CD4-positive, alpha-beta T cell (primary cell): ENCODE data around the gene VCAN. TPM values are rescaled to one million over a fixed set of nuclear protein-coding genes. Genes with fewer than 3 reads are reported as not detected.

Source experiments
- ATAC-seq: fragments of 200-7000 bp; cut with Tn5 transposase; one replicate; pipeline ENCODE4 v1.10.0; 2022; ENCODE audit warnings: mild to moderate bottlenecking; ENCODE audit not compliant: poor library complexity
- CTCF ChIA-PET: fragments of 350-600 bp; sonication (Branson Sonifier 250); formaldehyde crosslinking; loops from one replicate; lab custom pipeline; 2021; ENCODE audit warnings: antibody characterized with exemption, inconsistent platforms; lab: Charles Lee
- POLR2A ChIA-PET: fragments of 350-600 bp; sonication (Branson Sonifier 250); formaldehyde crosslinking; loops from one replicate; lab custom pipeline; 2021; ENCODE audit warnings: antibody characterized with exemption, inconsistent platforms; lab: Charles Lee
- DNase-seq, 14 experiments: peaks; one replicate each; pipeline ENCODE4 v3.0.0-alpha.2; 2013 to 2020; ENCODE audit warnings: mixed read lengths in 2 of 14
- H3K27ac ChIP-seq, 2 donors: one replicate each; pipeline versions ENCODE4 v1.5.1 to v1.7.0; 2013; ENCODE audit warnings: low read length in 2 of 2, low read depth in 1 of 2, mild to moderate bottlenecking in 1 of 2
- H3K27me3 ChIP-seq, 2 experiments: 1 replicate in 1 of 2; 2 replicates in 1 of 2; pipeline versions ENCODE4 v1.6.1 to v1.7.0; 2013; ENCODE audit warnings: low read length in 2 of 2, control low read depth in 1 of 2, mild to moderate bottlenecking in 1 of 2, moderate library complexity in 1 of 2; ENCODE audit not compliant: insufficient read depth in 2 of 2, control insufficient read depth in 1 of 2
- H3K36me3 ChIP-seq: one replicate; pipeline ENCODE4 v1.6.1; 2013; ENCODE audit warnings: low read length, control low read depth; ENCODE audit not compliant: insufficient read depth
- H3K4me1 ChIP-seq: one replicate; pipeline ENCODE4 v1.6.1; 2013; ENCODE audit warnings: low read length, control low read depth; ENCODE audit not compliant: insufficient read depth
- H3K4me3 ChIP-seq: one replicate; pipeline ENCODE4 v1.5.1; 2013; ENCODE audit warnings: mild to moderate bottlenecking, low read length, moderate library complexity
- H3K9me3 ChIP-seq, 2 experiments: 1 replicate in 1 of 2; 2 replicates in 1 of 2; pipeline versions ENCODE4 v1.6.1 to v1.7.0; 2013; ENCODE audit warnings: low read length in 2 of 2, mild to moderate bottlenecking in 2 of 2, control low read depth in 1 of 2, moderate library complexity in 1 of 2; ENCODE audit not compliant: control insufficient read depth in 1 of 2, insufficient read depth in 1 of 2
- H3K27ac Mint-ChIP-seq: one replicate; pipeline ENCODE4 v1.8.0; 2020; ENCODE audit warnings: mixed read lengths
- H3K27me3 Mint-ChIP-seq: one replicate; pipeline ENCODE4 v1.8.0; 2021; ENCODE audit warnings: mixed read lengths
- H3K36me3 Mint-ChIP-seq: one replicate; pipeline ENCODE4 v1.8.0; 2021; ENCODE audit warnings: low read depth, mixed read lengths
- H3K4me1 Mint-ChIP-seq: one replicate; pipeline ENCODE4 v1.8.0; 2021; ENCODE audit warnings: low read depth, mixed read lengths
- H3K4me3 Mint-ChIP-seq: one replicate; pipeline ENCODE4 v1.8.0; 2020; ENCODE audit warnings: mild to moderate bottlenecking, mixed read lengths
- H3K9me3 Mint-ChIP-seq: one replicate; pipeline ENCODE4 v1.8.0; 2020; ENCODE audit warnings: mixed read lengths
- CTCF ChIP-seq: fragments of 200-600 bp; IDR thresholded peaks from one replicate; pipeline ENCODE4 v1.8.0; 2022; ENCODE audit warnings: antibody characterized with exemption, mild to moderate bottlenecking
- intact Hi-C, 2 experiments: fragments of 100-400 bp; cut with DNase I in 1 of 2; cut with micrococcal nuclease in 1 of 2; formaldehyde crosslinking; loops; one replicate each; pipeline versions ENCODE4 v1.15.1 to v1.9.0; 2023 to 2025; cut with DNase I, micrococcal nuclease
- total RNA-seq, 174 experiments: library from RNA in 2 of 174; stranded (reverse) in 2 of 174; gene quantifications; one replicate each; pipeline ENCODE4 v1.2.3 and lab custom pipeline; 2021 to 2026

Gene VCAN
- total RNA-seq, 2 experiments from 2014 or later = 6.4 to 7.1 TPM

- Histone ChIP-seq H3K27me3 (peaks cover 0 to 4% of the 10 kb centered on the region in 2 experiments), H3K9me3 (no peaks in the 10 kb centered on the region), H3K27ac (no peak overlapping the region), H3K36me3 (no peaks in the 10 kb centered on the region), H3K4me3 (no peak overlapping the region), H3K4me1 (no peaks in the 10 kb centered on the region)
- H3K4me3 Mint-ChIP-seq = no peak overlapping the region
- ATAC-seq (no peak), DNase-seq (no peak)
- no peaks in the 10 kb centered on the region for H3K36me3 Mint-ChIP-seq
- H3K9me3 Mint-ChIP-seq = no peaks in the 10 kb centered on the region
- ChIA-PET CTCF (no interaction called here), POLR2A (no interaction called here)
- H3K27ac Mint-ChIP-seq = no peak overlapping the region
- peaks cover 29% of the 10 kb centered on the region for H3K27me3 Mint-ChIP-seq
- intact Hi-C loops = no loop called here
- H3K4me1 Mint-ChIP-seq = no peaks in the 10 kb centered on the region
- TF ChIP-seq CTCF = no peak
These were observed 22.6 kb downstream of the VCAN start for GRCh38 chr5:83494087-83494620.

GRCh38 chr5:83494666-83495065 is 23.1 kb downstream of the VCAN start:
- TF ChIP-seq CTCF = no peak
- Mint-ChIP-seq H3K9me3 (no peaks in the 10 kb centered on the region), H3K36me3 (no peaks in the 10 kb centered on the region), H3K27ac (no peak overlapping the region), H3K4me1 (no peaks in the 10 kb centered on the region), H3K4me3 (no peak overlapping the region), H3K27me3 (peaks cover 25% of the 10 kb centered on the region)
- DNase-seq (no peak), ATAC-seq (no peak)
- intact Hi-C loops = no loop called here
- CTCF ChIA-PET = no interaction called here
- H3K27me3 ChIP-seq = peaks cover 0 to 4% of the 10 kb centered on the region in 2 experiments
- H3K9me3 ChIP-seq = no peaks in the 10 kb centered on the region
- no peak overlapping the region for H3K27ac ChIP-seq
- POLR2A ChIA-PET = no interaction called here
- no peaks in the 10 kb centered on the region for H3K4me1 ChIP-seq
- H3K4me3 ChIP-seq = no peak overlapping the region
- no peaks in the 10 kb centered on the region for H3K36me3 ChIP-seq

GRCh38 chr5:83496626-83497025 is 25.1 kb downstream of the VCAN start:
- H3K9me3 Mint-ChIP-seq = peaks cover 2% of the 10 kb centered on the region
- no peaks in the 10 kb centered on the region for H3K4me1 ChIP-seq
- no peak for TF ChIP-seq CTCF
- no peaks in the 10 kb centered on the region for H3K36me3 ChIP-seq
- no peak overlapping the region for H3K4me3 ChIP-seq
- intact Hi-C loops = no loop called here
- DNase-seq (no peak), ATAC-seq (no peak)
- peaks cover 0 to 4% of the 10 kb centered on the region in 2 experiments for H3K27me3 ChIP-seq
- POLR2A ChIA-PET = no interaction called here
- H3K27ac Mint-ChIP-seq = no peak overlapping the region
- CTCF ChIA-PET = no interaction called here
- H3K27me3 Mint-ChIP-seq = peaks cover 20% of the 10 kb centered on the region
- H3K4me3 Mint-ChIP-seq = no peak overlapping the region
- no peaks in the 10 kb centered on the region for H3K36me3 Mint-ChIP-seq
- no peaks in the 10 kb centered on the region for H3K4me1 Mint-ChIP-seq
- no peaks in the 10 kb centered on the region for H3K9me3 ChIP-seq
- H3K27ac ChIP-seq = no peak overlapping the region
